GM12864 (cell line): ENCODE data around the gene MINK1.
"Not testable (repeated sequence)": the region's sequence is repeated elsewhere in the genome, so short reads cannot be mapped to it uniquely, and the experiment has no call there.

Experiments
- DNase-seq: peaks from one replicate; pipeline ENCODE4 v3.0.0-alpha.2; 2011; ENCODE audit warnings: low read depth
- H3K4me3 ChIP-seq: 2 replicates; pipeline ENCODE4 v1.5.1; 2011; ENCODE audit warnings: mild to moderate bottlenecking, low read depth, low read length, control low read depth
- CTCF ChIP-seq: IDR thresholded peaks from 2 replicates; pipeline ENCODE4 v1.5.1; 2011; ENCODE audit warnings: low read depth, mild to moderate bottlenecking, moderate library complexity, low read length, control low read depth, inconsistent platforms; ENCODE audit errors: missing control alignments

MINK1 gene

GRCh38 chr17:4856271-4856936, 23.3 kb downstream of the MINK1 start:
- no peak overlapping the region for H3K4me3 ChIP-seq
- DNase-seq, result no peak
- no peak for TF ChIP-seq CTCF

- no peak overlapping the region for H3K4me3 ChIP-seq
- no peak for TF ChIP-seq CTCF
- no peak for DNase-seq
Measured at GRCh38 chr17:4856937-4857314, 23.8 kb downstream of the MINK1 start.

GRCh38 chr17:4857347-4857746, 24.2 kb downstream of the MINK1 start:
- H3K4me3 ChIP-seq, DNase-seq: not testable (repeated sequence)

- no peak overlapping the region for H3K4me3 ChIP-seq
- no peak for DNase-seq
- no peak for TF ChIP-seq CTCF
Measured at GRCh38 chr17:4858068-4858881, 25.1 kb downstream of the MINK1 start.

- H3K4me3 ChIP-seq, result no peak overlapping the region
- DNase-seq, result no peak
- TF ChIP-seq CTCF, result no peak
Measured at GRCh38 chr17:4858882-4859260, 25.7 kb downstream of the MINK1 start.

- no peak for DNase-seq
- no peak for TF ChIP-seq CTCF
- no peak overlapping the region for H3K4me3 ChIP-seq
Measured at GRCh38 chr17:4859816-4860625, 26.9 kb downstream of the MINK1 start.

GRCh38 chr17:4860651-4861050, 27.5 kb downstream of the MINK1 start:
- H3K4me3 ChIP-seq, result no peak overlapping the region
- TF ChIP-seq CTCF, result no peak
- no peak for DNase-seq
